PFSK-1 (cell line): ENCODE data around the gene DCBLD2.

ENCODE experiments used
- FOXP2 ChIP-seq: optimal IDR thresholded peaks from 2 replicates; pipeline ENCODE3; 2011; ENCODE audit warnings: borderline replicate concordance, control low read depth, inconsistent platforms; ENCODE audit not compliant: insufficient read depth; ENCODE audit errors: extremely low read length, extremely low read depth
- POLR2AphosphoS5 ChIP-seq: IDR thresholded peaks from 2 replicates; pipeline ENCODE4 v1.6.1; 2012; ENCODE audit warnings: low read depth, mild to moderate bottlenecking, control low read depth, low read length, moderate library complexity
- REST ChIP-seq, 2 experiments: IDR thresholded peaks; 2 replicates each; pipeline versions ENCODE4 v1.6.1 to v1.8.0; 2011 to 2012; ENCODE audit warnings: low read depth in 2 of 2, low read length in 2 of 2, control low read depth in 1 of 2, inconsistent platforms in 1 of 2, mild to moderate bottlenecking in 1 of 2, moderate library complexity in 1 of 2; ENCODE audit not compliant: insufficient read depth in 1 of 2
- SIN3A ChIP-seq: IDR thresholded peaks from 2 replicates; pipeline ENCODE4 v1.6.1; 2012; ENCODE audit warnings: mild to moderate bottlenecking, low read length, moderate library complexity, borderline replicate concordance; ENCODE audit not compliant: insufficient read depth
- TAF1 ChIP-seq: IDR thresholded peaks from 2 replicates; pipeline ENCODE4 v1.6.1; 2012; ENCODE audit warnings: low read length, control low read depth, borderline replicate concordance; ENCODE audit not compliant: insufficient read depth

The DCBLD2 gene

GRCh38 chr3:98901119-98901391 is 440 bp downstream of the DCBLD2 start:
- TF ChIP-seq TAF1 (no peak), POLR2AphosphoS5 (no peak), REST (IDR thresholded peaks at IDR 0.05; ENCODE audit: insufficient read depth in 1 of 2, low read depth in 2 of 2, low read length in 2 of 2) (no peak), FOXP2 (no peak), SIN3A (no peak)

GRCh38 chr3:98900265-98901118 is 1.0 kb downstream of the DCBLD2 start:
- no peak for TF ChIP-seq REST (IDR thresholded peaks at IDR 0.05; ENCODE audit: insufficient read depth in 1 of 2, low read depth in 2 of 2, low read length in 2 of 2)
- no peak for TF ChIP-seq TAF1
- TF ChIP-seq FOXP2: no peak
- TF ChIP-seq SIN3A: no peak
- no peak for TF ChIP-seq POLR2AphosphoS5

- no peak for TF ChIP-seq POLR2AphosphoS5
- TF ChIP-seq TAF1: no peak
- no peak for TF ChIP-seq SIN3A
- TF ChIP-seq FOXP2: no peak
Observed at GRCh38 chr3:98897701-98898100, 3.8 kb downstream of the DCBLD2 start.

GRCh38 chr3:98894791-98895576 is 6.5 kb downstream of the DCBLD2 start:
- TF ChIP-seq FOXP2 (no peak), TAF1 (no peak), POLR2AphosphoS5 (no peak), SIN3A (no peak), REST (IDR thresholded peaks at IDR 0.05; ENCODE audit: insufficient read depth in 1 of 2, low read depth in 2 of 2, low read length in 2 of 2) (no peak)

- no peak for TF ChIP-seq TAF1
- no peak for TF ChIP-seq POLR2AphosphoS5
- TF ChIP-seq REST (IDR thresholded peaks at IDR 0.05; ENCODE audit: insufficient read depth in 1 of 2, low read depth in 2 of 2, low read length in 2 of 2): no peak
- TF ChIP-seq SIN3A: no peak
- TF ChIP-seq FOXP2: no peak
Observed at GRCh38 chr3:98893740-98894139, 7.8 kb downstream of the DCBLD2 start.
